Tibial artery (tissue), 4 donors: Measurements from ENCODE around the gene PLSCR2.

Experiments
- DNase-seq, 2 donors: peaks; one replicate each; pipeline ENCODE4 v3.0.0-alpha.2; 2019
- H3K27ac ChIP-seq, 2 donors: fragments of 200-600 bp; sonication (generic) in 1 of 2; 1 replicate in 1 of 2; 2 replicates in 1 of 2; pipeline ENCODE4 v1.5.1; 2018 to 2019; ENCODE audit warnings: mild to moderate bottlenecking in 1 of 2
- H3K27me3 ChIP-seq, 2 donors: fragments of 200-600 bp; sonication (generic) in 1 of 2; one replicate each; pipeline versions ENCODE4 v1.5.1 to v1.6.0; 2016 to 2019
- H3K36me3 ChIP-seq, 3 donors: fragments of 200-600 bp; sonication (generic) in 2 of 3; one replicate each; pipeline ENCODE4 v1.5.1; 2016 to 2019; ENCODE audit warnings: mild to moderate bottlenecking in 2 of 3
- H3K4me1 ChIP-seq, 4 donors: fragments of 200-600 bp; sonication (generic) in 2 of 4; 1 replicate in 3 of 4; 2 replicates in 1 of 4; pipeline ENCODE4 v1.5.1; 2016 to 2019
- H3K4me3 ChIP-seq, 2 donors: fragments of 200-600 bp; sonication (generic) in 1 of 2; 1 replicate in 1 of 2; 2 replicates in 1 of 2; pipeline ENCODE4 v1.5.1; 2018 to 2019; ENCODE audit warnings: mild to moderate bottlenecking in 2 of 2
- H3K9me3 ChIP-seq, 3 donors: fragments of 200-600 bp; sonication (generic) in 1 of 3; one replicate each; pipeline ENCODE4 v1.5.1; 2016 to 2019
- CTCF ChIP-seq, 2 experiments: fragments of 200-600 bp in 1 of 2; fragments of 450-650 bp in 1 of 2; IDR thresholded peaks; one replicate each; pipeline ENCODE4 v1.5.1; 2017 to 2019; ENCODE audit warnings: antibody characterized with exemption in 2 of 2, mild to moderate bottlenecking in 1 of 2, moderate library complexity in 1 of 2
- intact Hi-C: fragments of 100-400 bp; cut with DNase I; formaldehyde crosslinking; loops from one replicate; pipeline ENCODE4 v1.15.0; 2023; ENCODE audit warnings: low total_unique reads

The PLSCR2 gene

GRCh38 chr3:146469150-146470017, at the start of gene PLSCR2:
TSS of gene PLSCR2 (minus strand) at chr3:146469561. CDS start at chr3:146459904, 9,657 bp downstream.
- H3K27me3 ChIP-seq = no peaks in the 10 kb centered on the region
- DNase-seq = peak in 1 of 2 donors; percentile 79
- intact Hi-C loops = no loop called here
- no peak for TF ChIP-seq CTCF (IDR thresholded peaks at IDR 0.05)
- H3K27ac ChIP-seq = peak within 1 kb of the TSS; percentile 19 to 68
- no peaks in the 10 kb centered on the region for H3K9me3 ChIP-seq
- no peaks in the 10 kb centered on the region for H3K36me3 ChIP-seq
- peaks cover 0 to 24% (median 7%) of the 10 kb centered on the region in 4 donors for H3K4me1 ChIP-seq
- H3K4me3 ChIP-seq = peak within 1 kb of the TSS; percentile 55 to 66

- Histone ChIP-seq H3K9me3 (no peaks in the 10 kb centered on the region), H3K4me1 (no peaks in the 10 kb centered on the region), H3K27ac (no peak overlapping the region), H3K27me3 (no peaks in the 10 kb centered on the region), H3K36me3 (peaks cover under 1 to 45% (median 34%) of the 10 kb centered on the region in 3 donors), H3K4me3 (no peak overlapping the region)
- no peak for DNase-seq
- intact Hi-C loops = no loop called here
- TF ChIP-seq CTCF (IDR thresholded peaks at IDR 0.05) = no peak
Observed at GRCh38 chr3:146517684-146518435, 48.5 kb upstream of the PLSCR2 start.

- Histone ChIP-seq H3K4me1 (no peaks in the 10 kb centered on the region), H3K36me3 (peaks cover 0 to 28% (median 15%) of the 10 kb centered on the region in 3 donors), H3K9me3 (no peaks in the 10 kb centered on the region), H3K27ac (no peak overlapping the region), H3K27me3 (no peaks in the 10 kb centered on the region), H3K4me3 (no peak overlapping the region)
- TF ChIP-seq CTCF (IDR thresholded peaks at IDR 0.05) = no peak
- DNase-seq = no peak
- intact Hi-C loops = no loop called here
Observed at GRCh38 chr3:146513386-146514051, 44.2 kb upstream of the PLSCR2 start.

GRCh38 chr3:146511402-146512134, 42.2 kb upstream of the PLSCR2 start:
- no peak for TF ChIP-seq CTCF (IDR thresholded peaks at IDR 0.05)
- Histone ChIP-seq H3K27ac (no peak overlapping the region), H3K36me3 (peaks cover 0 to 18% (median 15%) of the 10 kb centered on the region in 3 donors), H3K4me3 (no peak overlapping the region), H3K9me3 (no peaks in the 10 kb centered on the region), H3K27me3 (no peaks in the 10 kb centered on the region), H3K4me1 (peaks cover 0 to 4% (median 1%) of the 10 kb centered on the region in 4 donors)
- intact Hi-C loops = no loop called here
- no peak for DNase-seq
